ENCODE measurements around the gene SPSB1.

SPSB1 gene

DNA sequence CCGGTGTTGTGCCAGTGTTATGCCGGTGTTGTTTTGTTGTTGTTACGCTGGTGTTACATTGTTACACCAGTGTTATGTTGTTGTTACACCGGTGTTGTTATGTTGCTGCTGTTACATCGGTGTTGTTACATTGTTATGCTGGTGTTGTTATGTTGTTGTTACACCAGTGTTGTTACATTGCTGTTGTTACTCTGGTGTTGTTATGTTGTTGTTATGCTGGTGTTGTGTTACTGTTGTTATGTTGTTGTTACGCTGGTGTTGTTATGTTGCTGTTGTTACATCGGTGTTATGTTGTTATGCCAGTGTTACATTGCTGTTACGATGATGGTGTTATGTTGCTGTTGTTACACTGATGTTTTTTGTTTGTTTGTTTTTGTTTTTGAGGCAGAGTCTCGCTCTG lies 34.1 kb upstream of the SPSB1 start:
- in situ Hi-C loops (cut with MboI; ENCODE audit: low sequenced_read_pairs), result no loop called here

DNA sequence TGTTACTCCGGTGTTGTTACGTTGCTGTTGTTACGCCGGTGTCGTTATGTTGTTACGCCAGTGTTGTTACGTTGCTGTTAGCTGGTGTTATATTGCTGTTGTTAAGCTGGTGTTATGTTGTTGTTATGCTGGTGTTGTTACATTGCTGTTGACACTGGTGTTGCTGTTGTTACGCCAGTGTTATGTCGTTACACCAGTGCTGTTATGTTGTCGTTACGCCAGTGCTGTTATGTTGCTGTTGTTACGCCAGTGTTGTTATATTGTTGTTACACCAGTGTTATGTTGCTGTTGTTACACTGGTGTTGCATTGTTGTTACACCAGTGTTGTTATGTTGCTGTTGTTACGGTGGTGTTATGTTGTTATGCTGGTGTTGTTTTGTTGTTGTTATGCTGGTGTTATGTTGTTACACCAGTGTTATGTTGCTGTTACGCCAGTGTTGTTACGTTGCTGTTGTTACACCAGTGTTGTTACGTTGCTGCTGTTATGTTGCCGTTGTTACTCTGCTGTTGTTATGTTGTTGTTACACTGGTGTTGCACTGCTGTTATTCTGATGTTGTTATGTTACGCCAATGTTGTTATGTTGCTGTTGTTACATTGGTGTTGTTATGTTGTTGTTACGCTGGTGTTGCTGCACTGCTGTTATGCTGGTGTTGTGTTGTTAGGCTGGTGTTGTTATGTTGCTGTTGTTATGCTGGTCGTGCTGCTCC lies 32.5 kb upstream of the SPSB1 start:
- in situ Hi-C loops (cut with MboI; ENCODE audit: low sequenced_read_pairs), result no loop called here

DNA sequence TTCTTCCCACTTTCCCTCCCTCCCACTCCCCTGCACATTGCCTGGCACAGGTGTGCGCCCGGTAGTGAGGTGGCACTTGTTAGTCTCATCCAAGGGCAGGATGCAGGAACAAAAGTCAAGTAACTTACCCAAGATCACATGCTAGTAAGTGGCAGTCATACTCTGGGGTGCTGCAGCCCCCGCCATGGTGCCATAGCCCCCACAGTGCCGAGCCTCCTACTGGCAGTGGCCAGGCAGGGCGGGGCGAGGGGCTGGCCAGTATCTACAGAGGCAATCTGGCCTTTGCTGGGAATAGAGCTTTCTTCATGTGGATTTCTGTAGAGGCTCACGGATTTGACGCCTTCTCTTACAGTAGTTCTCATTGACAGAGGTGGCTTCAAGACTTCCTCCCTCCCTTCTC lies 31.2 kb upstream of the SPSB1 start:
- in situ Hi-C loops (cut with MboI; ENCODE audit: low sequenced_read_pairs), result no loop called here

DNA sequence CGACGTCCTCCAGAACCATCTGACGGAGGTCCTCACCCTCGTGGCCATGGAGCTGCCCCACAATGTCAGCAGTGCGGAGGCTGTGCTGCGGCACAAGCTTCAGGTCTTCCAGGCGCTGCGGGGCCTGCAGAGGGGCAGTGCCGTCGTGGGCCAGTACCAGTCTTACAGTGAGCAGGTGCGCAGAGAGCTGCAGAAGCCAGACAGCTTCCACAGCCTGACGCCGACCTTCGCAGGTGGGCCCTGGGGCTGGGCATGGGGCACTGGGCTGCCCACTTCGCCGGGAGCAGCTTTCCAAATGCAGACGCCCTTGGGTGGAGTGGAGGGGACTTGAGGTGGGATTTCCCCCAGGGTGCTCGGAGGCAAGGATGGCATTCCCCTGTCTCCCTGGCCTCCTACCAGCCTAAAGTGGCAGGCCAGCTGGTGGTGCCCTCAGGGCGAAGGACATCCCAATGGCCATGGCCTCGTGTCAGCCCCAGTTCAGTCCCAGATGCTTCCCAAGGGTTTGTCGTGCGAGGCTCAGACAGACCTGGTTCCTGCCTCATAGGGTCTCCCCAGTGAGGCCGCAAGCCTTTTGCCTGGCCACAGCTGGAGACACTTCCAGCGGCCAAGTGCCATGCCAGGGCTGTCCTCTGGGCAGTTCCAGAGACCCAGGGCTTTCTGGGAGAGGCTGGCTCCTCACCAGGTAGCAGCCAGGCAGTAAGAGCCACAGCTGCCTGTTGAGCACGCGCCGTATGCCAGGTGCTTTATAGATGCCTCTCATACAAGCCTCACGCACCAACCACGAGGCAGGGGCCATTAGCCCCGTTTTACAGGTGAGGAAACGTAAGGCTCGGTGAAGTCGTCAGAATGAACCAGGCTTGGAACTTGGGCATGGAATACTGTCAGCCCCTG lies 30.4 kb upstream of the SPSB1 start:
- in situ Hi-C loops (cut with MboI; ENCODE audit: low sequenced_read_pairs), result no loop called here

DNA sequence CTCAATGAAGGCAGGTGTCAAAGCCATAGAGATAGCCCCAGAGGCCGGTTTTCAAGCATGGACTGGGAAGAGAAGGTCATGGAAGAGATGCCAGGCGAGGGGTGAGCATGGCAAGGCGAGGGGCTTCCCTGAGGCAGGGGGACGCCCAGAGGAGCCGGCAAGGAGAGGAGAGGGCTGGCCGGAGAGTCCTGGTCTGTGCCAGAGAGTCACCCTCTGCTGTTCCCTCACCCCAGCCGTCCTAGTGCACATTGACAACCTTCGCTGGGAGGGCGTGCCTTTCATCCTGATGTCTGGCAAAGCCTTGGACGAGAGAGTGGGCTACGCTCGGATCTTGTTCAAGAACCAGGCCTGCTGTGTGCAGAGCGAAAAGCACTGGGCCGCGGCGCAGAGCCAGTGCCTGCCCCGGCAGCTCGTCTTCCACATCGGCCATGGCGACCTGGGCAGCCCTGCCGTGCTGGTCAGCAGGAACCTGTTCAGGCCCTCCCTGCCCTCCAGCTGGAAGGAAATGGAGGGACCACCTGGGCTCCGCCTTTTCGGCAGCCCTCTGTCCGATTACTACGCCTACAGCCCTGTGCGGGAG lies 29.3 kb upstream of the SPSB1 start:
- in situ Hi-C loops (cut with MboI; ENCODE audit: low sequenced_read_pairs), result no loop called here

DNA sequence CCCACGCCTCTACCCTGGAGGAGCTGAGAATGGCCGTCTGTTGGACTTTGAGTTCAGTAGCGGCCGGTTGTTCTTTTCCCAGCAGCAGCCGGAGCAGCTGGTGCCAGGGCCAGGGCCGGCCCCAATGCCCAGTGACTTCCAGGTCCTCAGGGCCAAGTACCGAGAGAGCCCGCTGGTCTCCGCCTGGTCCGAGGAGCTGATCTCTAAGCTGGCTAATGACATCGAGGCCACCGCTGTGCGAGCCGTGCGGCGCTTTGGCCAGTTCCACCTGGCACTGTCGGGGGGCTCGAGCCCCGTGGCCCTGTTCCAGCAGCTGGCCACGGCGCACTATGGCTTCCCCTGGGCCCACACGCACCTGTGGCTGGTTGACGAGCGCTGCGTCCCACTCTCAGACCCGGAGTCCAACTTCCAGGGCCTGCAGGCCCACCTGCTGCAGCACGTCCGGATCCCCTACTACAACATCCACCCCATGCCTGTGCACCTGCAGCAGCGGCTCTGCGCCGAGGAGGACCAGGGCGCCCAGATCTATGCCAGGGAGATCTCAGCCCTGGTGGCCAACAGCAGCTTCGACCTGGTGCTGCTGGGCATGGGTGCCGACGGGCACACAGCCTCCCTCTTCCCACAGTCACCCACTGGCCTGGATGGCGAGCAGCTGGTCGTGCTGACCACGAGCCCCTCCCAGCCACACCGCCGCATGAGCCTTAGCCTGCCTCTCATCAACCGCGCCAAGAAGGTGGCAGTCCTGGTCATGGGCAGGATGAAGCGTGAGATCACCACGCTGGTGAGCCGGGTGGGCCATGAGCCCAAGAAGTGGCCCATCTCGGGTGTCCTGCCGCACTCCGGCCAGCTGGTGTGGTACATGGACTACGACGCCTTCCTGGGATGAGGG lies 28.5 kb upstream of the SPSB1 start:
- in situ Hi-C loops (cut with MboI; ENCODE audit: low sequenced_read_pairs), result no loop called here

DNA sequence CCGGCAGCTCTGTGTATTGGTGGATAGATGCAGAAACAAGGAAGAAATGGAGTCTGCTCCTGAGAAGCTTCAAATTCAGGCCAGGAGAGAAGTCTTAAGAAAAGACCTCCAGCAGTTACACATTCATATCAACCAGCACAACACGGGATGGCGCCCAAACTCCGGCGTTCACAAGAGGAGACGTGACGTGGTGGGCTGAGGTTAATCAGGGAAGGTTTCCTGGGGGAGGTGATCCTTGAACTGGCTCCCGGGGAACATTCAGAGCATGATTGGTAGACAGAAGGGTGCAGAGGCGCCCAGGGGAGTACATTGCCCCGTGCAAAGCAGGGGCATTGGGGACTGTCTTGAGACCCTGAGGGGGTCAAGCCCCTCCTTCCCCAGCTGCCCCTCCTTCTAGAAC lies 27.7 kb upstream of the SPSB1 start:
- in situ Hi-C loops (cut with MboI; ENCODE audit: low sequenced_read_pairs), result no loop called here

DNA sequence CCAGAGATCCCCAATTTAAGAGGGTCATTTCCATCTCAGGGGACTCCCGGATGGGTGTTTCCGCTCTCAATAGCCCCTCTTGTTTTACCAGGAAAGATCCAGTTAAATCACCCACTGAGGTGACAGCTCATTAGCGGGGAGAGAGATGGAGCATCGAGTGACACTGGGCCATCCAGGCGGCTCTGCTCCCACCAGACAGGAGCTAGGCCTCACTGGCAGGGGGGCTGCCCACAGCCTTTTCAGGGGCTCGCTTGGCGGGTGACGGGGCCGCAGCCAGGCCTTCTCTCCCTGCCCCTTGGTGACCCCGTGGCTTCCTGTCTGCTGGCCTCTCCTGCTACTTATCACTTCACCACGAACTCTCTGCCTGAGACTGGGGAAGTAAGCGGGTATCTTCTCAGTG lies 26.7 kb upstream of the SPSB1 start:
- in situ Hi-C loops (cut with MboI; ENCODE audit: low sequenced_read_pairs), result no loop called here

DNA sequence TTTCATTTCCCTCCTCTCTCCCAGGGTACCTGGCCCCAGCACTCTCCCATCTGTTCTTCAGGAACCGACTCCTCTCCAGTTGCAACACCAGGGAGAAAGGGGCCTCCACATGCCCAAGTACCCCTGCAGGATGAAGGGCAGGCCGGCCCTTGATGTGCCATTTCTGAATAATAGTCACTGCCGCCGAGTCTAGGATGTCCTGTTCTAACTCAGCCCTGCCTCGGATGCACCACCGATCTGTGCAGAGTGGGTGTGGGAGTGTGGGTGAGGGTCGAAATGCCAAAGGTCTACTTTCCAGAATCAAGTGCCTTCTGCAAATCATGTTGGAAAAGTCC lies 25.4 kb upstream of the SPSB1 start:
- in situ Hi-C loops (cut with MboI; ENCODE audit: low sequenced_read_pairs), result no loop called here

DNA sequence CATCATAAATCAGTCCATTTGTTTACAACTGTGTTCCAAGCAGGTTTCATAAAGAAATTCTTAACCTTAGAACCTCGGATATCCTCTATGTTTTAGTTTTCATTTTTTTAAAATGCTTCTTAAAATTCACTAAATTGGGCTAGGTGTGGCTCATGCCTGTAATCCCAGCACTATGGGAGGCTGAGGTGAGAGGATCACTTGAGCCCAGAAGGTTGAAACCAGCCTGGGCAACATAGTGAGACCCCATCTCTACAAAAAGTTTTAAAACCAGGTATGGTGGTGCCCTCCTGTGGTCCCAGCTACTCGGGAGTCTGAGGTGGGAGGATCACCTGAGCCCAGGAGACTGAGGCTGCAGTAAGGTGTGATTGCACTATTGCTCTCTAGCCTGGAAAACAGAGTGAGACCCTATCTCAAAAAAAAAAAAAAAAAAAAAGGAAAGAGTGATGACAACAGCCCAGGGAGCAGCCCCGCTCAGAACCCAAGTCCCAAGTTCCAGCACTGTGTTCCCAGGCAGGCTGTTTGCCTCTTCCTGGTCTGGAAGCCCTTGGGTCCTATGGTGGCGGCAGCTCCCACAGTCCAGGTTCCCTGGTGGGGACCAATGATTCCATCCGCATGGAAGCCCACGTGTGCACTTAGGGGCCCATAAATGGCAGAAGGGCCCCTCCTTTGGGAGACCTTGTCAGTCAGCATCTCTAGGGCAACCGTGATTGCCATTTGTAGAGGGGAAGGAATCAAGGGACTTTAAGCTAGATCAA lies 24.7 kb upstream of the SPSB1 start:
- in situ Hi-C loops (cut with MboI; ENCODE audit: low sequenced_read_pairs), result no loop called here

DNA sequence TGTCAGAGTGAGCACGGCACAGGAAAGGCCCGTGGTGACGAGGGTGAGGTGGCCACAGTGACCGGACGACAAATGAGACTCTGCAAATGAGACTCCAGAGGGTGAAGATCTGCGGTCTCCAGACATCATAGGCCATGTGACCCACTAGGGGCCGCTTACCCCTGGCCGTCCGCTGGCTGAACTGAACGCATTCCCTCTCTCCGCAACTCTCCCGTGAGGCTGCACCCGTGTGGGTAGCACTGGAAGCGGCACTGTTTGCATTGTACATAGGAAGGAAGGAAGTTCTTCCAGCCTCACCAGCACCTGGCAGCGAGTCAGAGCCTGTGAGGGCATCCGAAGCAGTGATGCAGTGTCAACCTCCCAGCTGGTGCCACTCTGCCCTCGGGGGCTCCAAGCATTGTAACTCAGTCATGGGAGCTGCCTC lies 23.6 kb upstream of the SPSB1 start:
- in situ Hi-C loops (cut with MboI; ENCODE audit: low sequenced_read_pairs), result no loop called here

DNA sequence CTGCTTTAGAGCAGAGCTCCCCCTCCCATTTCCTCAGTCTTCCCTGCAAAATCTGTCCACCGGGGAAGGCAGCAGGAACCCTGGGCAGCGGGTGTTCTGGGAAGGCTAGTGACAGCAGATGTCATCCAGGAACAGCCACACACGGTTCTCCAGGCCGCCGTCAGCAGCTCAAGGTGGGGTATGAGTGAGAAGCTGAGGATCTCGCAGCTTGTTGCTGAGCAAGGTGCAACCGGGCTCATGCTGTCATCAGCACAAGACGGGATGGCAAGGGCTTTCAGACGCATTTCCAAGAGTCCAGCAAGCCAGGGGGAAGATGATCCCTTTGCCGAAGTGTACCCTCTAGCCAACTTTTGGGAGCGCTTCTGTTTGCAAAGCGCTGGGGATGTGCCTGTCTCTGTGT lies 23.0 kb upstream of the SPSB1 start:
- in situ Hi-C loops (cut with MboI; ENCODE audit: low sequenced_read_pairs), result no loop called here

DNA sequence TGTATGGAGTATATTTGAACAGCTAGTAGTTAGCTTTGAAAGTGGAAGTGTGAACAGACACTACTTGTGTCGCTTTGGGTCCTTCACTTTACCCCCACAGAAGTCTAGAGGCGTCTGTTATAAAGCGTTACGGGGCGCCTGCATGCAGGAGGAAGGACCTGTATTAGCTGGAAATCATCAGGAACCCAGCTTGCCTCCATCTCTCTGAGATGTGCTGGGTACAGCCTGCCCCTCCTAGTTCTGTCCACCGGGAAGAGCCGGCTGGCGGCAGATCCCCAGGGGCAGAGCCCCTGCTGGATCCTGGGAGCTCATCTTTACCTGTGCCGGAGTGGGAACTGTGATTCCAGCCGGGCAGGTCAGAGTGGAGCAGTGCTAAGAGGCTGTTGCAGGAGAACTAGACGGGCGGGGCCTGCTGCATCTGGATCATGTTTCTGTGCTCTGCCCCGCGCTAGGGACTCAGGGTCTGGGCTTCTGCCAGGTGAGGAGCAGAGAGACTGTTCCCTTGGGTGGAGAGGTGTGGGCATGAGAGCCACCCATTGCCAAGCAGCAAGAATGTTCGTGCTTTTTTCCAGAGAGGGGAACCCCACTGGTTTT lies 22.3 kb upstream of the SPSB1 start:
- in situ Hi-C loops (cut with MboI; ENCODE audit: low sequenced_read_pairs), result no loop called here

DNA sequence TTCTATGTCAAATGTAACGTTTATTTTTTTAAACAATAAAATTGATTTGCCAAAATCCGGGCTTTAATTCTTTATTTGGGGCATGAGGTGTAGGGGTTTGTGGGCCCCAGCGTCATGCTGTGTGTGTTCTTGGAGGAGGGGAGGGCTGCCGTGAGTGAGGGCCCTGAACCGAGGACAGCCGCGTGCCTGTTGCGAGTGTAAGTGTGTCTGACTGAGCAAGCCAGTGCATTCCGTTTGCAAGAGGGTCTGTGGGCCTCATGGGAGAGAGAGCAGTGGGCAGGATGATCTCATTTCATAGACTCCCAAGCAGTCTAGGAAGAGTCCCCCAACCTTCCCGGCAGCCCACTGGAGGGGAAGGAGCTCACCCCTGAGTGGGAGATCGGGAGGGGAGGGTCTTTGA lies 21.4 kb upstream of the SPSB1 start:
- in situ Hi-C loops (cut with MboI; ENCODE audit: low sequenced_read_pairs), result no loop called here

DNA sequence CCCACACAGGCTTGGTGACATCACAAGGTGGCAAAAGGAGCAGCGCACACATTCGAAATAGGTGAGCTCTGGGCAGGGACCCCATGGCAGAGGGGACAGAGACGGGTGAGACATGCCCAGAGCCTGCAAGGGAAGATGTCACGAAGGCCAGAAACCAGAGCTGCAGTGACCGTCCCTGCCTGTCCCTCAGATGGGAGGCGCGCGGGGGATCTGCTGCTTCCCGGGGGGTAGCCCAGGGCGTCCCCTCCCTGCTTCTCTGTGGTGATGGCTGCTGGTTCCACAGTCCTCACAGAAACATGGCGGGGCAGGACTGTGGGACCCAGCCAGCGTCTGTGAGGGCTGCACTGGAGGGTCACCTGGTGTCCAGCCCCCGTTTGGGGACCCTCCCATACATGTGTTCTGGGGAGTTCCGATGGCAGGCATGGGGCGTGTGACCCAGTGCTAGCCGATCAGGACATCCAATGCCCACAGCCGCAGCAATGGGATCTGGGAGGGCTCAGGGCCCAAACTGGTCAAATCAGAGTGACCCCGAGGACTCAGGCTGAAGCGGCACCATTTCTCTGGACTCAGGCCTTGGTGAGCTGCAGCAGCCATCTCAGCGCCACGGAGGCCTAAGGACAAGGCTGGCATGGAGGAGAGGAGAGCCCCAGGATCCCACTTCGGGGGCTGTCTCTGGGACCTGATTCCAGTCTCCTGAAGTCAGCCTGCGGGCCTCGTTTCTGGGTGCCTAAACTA lies 20.7 kb upstream of the SPSB1 start:
- in situ Hi-C loops (cut with MboI; ENCODE audit: low sequenced_read_pairs), result no loop called here

DNA sequence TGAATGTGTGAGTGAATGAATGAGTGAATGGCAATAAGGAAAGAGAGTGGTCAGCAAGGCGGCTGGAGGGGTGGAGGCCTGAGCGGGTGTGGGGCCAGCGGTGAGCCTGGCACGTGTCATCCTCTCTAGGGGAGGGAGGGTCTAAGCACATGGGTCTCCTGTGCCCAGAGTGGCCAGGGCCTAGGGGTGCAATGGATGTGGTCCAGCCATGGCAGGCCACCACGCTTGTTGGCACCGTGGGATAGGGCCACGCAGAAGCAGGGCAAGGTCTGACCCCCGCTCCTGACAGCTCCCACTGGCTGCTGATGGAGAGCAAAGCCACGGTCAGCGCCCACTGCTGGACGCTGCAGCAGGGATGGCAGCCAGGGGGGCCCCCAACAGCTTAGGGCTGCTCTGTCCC lies 19.5 kb upstream of the SPSB1 start:
- in situ Hi-C loops (cut with MboI; ENCODE audit: low sequenced_read_pairs), result no loop called here

DNA sequence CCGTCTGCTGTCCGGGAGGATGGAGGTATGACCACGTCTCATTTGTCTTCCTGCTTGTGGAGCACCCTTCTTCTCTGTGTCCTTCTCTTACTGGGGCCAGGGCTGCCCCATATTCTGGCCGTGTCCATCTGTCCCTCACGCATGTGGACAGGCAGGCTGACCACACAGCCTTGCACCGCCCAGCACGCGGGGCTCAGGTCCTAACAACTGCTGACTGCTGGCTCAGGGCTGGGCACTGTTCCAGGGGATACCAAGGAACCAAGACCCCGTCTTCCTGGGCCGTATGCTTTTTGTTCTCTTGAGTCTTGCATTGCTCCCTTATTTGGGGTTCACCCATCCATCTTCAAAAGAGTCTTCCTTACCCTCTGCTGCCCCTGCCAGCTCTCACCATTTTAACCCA lies 17.5 kb upstream of the SPSB1 start:
- in situ Hi-C loops (cut with MboI; ENCODE audit: low sequenced_read_pairs), result no loop called here

DNA sequence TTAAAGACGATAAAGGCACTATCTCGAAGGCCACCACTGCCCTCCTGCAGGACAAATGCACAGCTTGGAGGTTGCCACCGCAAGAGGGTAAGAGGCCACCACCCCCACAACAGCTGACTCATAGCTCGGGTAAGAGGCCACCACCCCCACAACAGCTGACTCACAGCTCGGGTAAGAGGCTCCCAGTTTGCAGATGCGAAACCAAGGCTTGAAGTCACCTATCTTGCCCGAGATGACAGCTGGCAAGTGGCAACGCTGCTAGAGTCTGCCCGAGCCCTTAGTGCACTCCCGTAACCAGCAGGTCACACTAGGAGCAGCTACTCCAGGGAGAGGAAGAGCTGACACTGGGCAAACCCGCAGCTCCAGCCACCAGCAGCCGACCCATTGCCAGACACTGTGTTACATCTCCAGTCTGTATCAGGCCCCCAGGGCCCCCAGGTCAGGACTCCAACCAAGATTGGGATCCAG lies 17.1 kb upstream of the SPSB1 start:
- in situ Hi-C loops (cut with MboI; ENCODE audit: low sequenced_read_pairs), result no loop called here

DNA sequence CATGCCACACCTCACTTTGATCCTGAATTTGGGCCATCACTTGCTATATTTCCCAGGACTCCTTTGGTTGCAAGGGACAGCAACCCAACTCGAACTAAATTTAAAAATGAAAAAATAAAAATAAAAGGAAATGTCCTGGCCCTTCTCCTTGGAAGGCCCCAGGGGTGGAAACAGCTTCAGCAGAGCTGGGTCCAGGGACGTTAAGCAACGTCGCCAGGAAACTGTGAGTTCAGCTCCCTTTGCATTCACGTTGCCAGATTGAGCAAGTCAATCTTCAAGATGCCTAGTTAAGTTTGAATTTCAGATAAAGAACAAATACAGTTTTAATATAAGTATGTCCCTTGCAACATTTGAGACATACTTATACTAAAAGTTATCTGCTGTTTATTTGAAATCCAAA lies 14.6 kb upstream of the SPSB1 start:
- in situ Hi-C loops (cut with MboI; ENCODE audit: low sequenced_read_pairs), result no loop called here

Measured in HL-60/S4 (cell line).